OCI-LY7 (cell line): ENCODE measurements around the gene TALDO1. TPM values are rescaled to one million over a fixed set of nuclear protein-coding genes. Genes with fewer than 3 reads are reported as not detected.

Experiments used
- BruUV-seq: library from RNA; stranded (reverse); fragments of 400-500 nt; replicated peaks from 2 replicates; lab custom pipeline; 2021; lab: Mats Ljungman, UMichigan
- CTCF ChIA-PET: fragments of 300-600 bp; sonication (Branson Sonifier 250); formaldehyde crosslinking; loops from one replicate; lab custom pipeline; 2022; ENCODE audit warnings: antibody characterized with exemption; ENCODE audit not compliant: unreplicated experiment; lab: Charles Lee
- POLR2A ChIA-PET: fragments of 300-600 bp; sonication (Branson Sonifier 250); formaldehyde crosslinking; loops from one replicate; lab custom pipeline; 2022; ENCODE audit warnings: antibody characterized with exemption; lab: Charles Lee
- DNase-seq: peaks from one replicate; pipeline ENCODE4 v3.0.0-alpha.2; 2015; ENCODE audit warnings: low spot score
- H2AFZ ChIP-seq: fragments of 200-600 bp; sonication (generic), shearing (Covaris generic); 2 replicates; pipeline ENCODE4 v1.6.1; 2014; ENCODE audit warnings: mild to moderate bottlenecking, antibody characterized with exemption, low read length, moderate library complexity
- H3K27ac ChIP-seq: fragments of 200-600 bp; sonication (generic); 2 replicates; pipeline ENCODE4 v1.5.1; 2014; ENCODE audit warnings: mixed run types, low read depth, mild to moderate bottlenecking, moderate library complexity, low read length, inconsistent platforms; ENCODE audit not compliant: poor library complexity, severe bottlenecking
- H3K36me3 ChIP-seq: fragments of 200-600 bp; sonication (generic); 2 replicates; pipeline ENCODE4 v1.6.1; 2014; ENCODE audit warnings: mild to moderate bottlenecking, antibody characterized with exemption, low read length, moderate library complexity, mixed read lengths; ENCODE audit not compliant: insufficient read depth
- H3K4me1 ChIP-seq: fragments of 200-600 bp; sonication (generic); 2 replicates; pipeline ENCODE4 v1.5.1; 2014; ENCODE audit warnings: mild to moderate bottlenecking, low read length; ENCODE audit not compliant: insufficient read depth, poor library complexity, severe bottlenecking
- H3K4me2 ChIP-seq: fragments of 200-600 bp; sonication (generic); 2 replicates; pipeline ENCODE4 v1.6.1; 2014; ENCODE audit warnings: mild to moderate bottlenecking, low read length
- H3K4me3 ChIP-seq: fragments of 200-600 bp; sonication (generic); 2 replicates; pipeline ENCODE4 v1.5.1; 2014; ENCODE audit warnings: mild to moderate bottlenecking, low read depth, low read length; ENCODE audit not compliant: poor library complexity, severe bottlenecking
- H3K79me2 ChIP-seq: fragments of 200-600 bp; sonication (generic); 2 replicates; pipeline ENCODE4 v1.6.1; 2016; ENCODE audit warnings: low read depth, mild to moderate bottlenecking, low read length, moderate library complexity, mixed read lengths; ENCODE audit not compliant: insufficient read depth
- H3K9me2 ChIP-seq: fragments of 200-600 bp; sonication (generic); 2 replicates; pipeline ENCODE4 v1.6.1; 2016; ENCODE audit warnings: mild to moderate bottlenecking, low read length, mixed read lengths; ENCODE audit not compliant: insufficient read depth
- H3K9me3 ChIP-seq: fragments of 200-600 bp; sonication (generic); 2 replicates; pipeline ENCODE4 v1.6.1; 2014; ENCODE audit warnings: mild to moderate bottlenecking, mixed run types, low read length, mixed read lengths
- H4K20me1 ChIP-seq: fragments of 200-600 bp; sonication (generic); 2 replicates; pipeline ENCODE4 v1.6.1; 2014; ENCODE audit warnings: mild to moderate bottlenecking, antibody characterized with exemption, low read length, moderate library complexity, mixed read lengths; ENCODE audit not compliant: insufficient read depth
- CTCF ChIP-seq: fragments of 200-600 bp; sonication (generic); conservative IDR thresholded peaks from 2 replicates; pipeline ENCODE4 v1.5.1; 2014; ENCODE audit warnings: mild to moderate bottlenecking, antibody characterized with exemption, low read length, moderate library complexity, mixed read lengths
- EZH2phosphoT487 ChIP-seq: fragments of 200-600 bp; sonication (generic); IDR thresholded peaks from 2 replicates; pipeline ENCODE4 v1.6.1; 2018; ENCODE audit warnings: low read depth, borderline replicate concordance, mild to moderate bottlenecking, mixed run types, antibody characterized with exemption, low read length, moderate library complexity, mixed read lengths
- intact Hi-C: fragments of 100-400 bp; cut with micrococcal nuclease; formaldehyde crosslinking; loops from one replicate; pipeline ENCODE4 v1.10.0; 2022; ENCODE audit not compliant: unreplicated experiment
- total RNA-seq, 2 experiments: library from RNA; depleted of rRNA in 1 of 2; stranded (reverse); fragments of >200 nt in 1 of 2; shearing (Covaris generic) in 1 of 2; gene quantifications; 2 replicates each; pipeline ENCODE4 v1.2.3, GENCODE V29; 2014 to 2022

Gene TALDO1
- total RNA-seq, 2 experiments from 2014 or later: 172 to 226 TPM

- H3K4me1 ChIP-seq: no peaks in the 10 kb centered on the region
- H3K27ac ChIP-seq: no peak overlapping the region
- DNase-seq: no peak
- no peaks in the 10 kb centered on the region for H3K9me2 ChIP-seq
- no peak overlapping the region for H3K4me2 ChIP-seq
- peaks cover 91% of the 10 kb centered on the region for H3K36me3 ChIP-seq
- no peak overlapping the region for H2AFZ ChIP-seq
- H4K20me1 ChIP-seq: peaks cover 4% of the 10 kb centered on the region; the same call in 1 of the 2 replicates
- BruUV-seq: no TSS peak
- CTCF ChIA-PET: interaction anchor here (1.7 kb wide), 1 partner anchor 15 kb away, joined by 4 read pairs; no protein-coding TSS in a partner anchor
- no peak overlapping the region for H3K4me3 ChIP-seq
- intact Hi-C loops: no loop called here
- H3K79me2 ChIP-seq: no peaks in the 10 kb centered on the region
- no peak for TF ChIP-seq EZH2phosphoT487
- no peak for TF ChIP-seq CTCF
- no peaks in the 10 kb centered on the region for H3K9me3 ChIP-seq
- POLR2A ChIA-PET: no interaction called here
Measured at GRCh38 chr11:763549-764321, 16.5 kb downstream of the TALDO1 start.

GRCh38 chr11:764322-765024 lies 17.2 kb downstream of the TALDO1 start:
- no TSS peak for BruUV-seq
- no peaks in the 10 kb centered on the region for H3K9me3 ChIP-seq
- CTCF ChIA-PET: interaction anchor here (1.7 kb wide), 1 partner anchor 16 kb away, joined by 4 read pairs; no protein-coding TSS in a partner anchor
- intact Hi-C loops: loop anchor here (1.0 kb wide), 1 partner anchor 36 kb away; no protein-coding TSS in a partner anchor
- H4K20me1 ChIP-seq: peaks cover 4% of the 10 kb centered on the region; the same call in 1 of the 2 replicates
- TF ChIP-seq EZH2phosphoT487: no peak
- no peak for TF ChIP-seq CTCF
- no peak overlapping the region for H3K4me3 ChIP-seq
- no peak for DNase-seq
- H3K4me1 ChIP-seq: no peaks in the 10 kb centered on the region
- no peaks in the 10 kb centered on the region for H3K79me2 ChIP-seq
- H3K4me2 ChIP-seq: no peak overlapping the region
- H3K36me3 ChIP-seq: peaks cover 89% of the 10 kb centered on the region
- H2AFZ ChIP-seq: no peak overlapping the region
- no peaks in the 10 kb centered on the region for H3K9me2 ChIP-seq
- no peak overlapping the region for H3K27ac ChIP-seq
- POLR2A ChIA-PET: no interaction called here
